Naive thymus-derived CD8-positive, alpha-beta T cell (primary cell): ENCODE measurements around the gene MED15. TPM values are rescaled to one million over a fixed set of nuclear protein-coding genes. Genes with fewer than 3 reads are reported as not detected.
A peak's percentile ranks its signal among the peaks of the same experiment; 100 is the strongest.

Experiments used
- ATAC-seq, 2 donors: fragments of 150-1000 bp; cut with Tn5 transposase in 1 of 2; sonication (Bioruptor Pico), chemical (Tn5 transposase) in 1 of 2; 1 replicate in 1 of 2; 2 replicates in 1 of 2; pipeline ENCODE4 v1.10.0; 2021; ENCODE audit warnings: mild to moderate bottlenecking in 2 of 2, moderate library complexity in 2 of 2
- POLR2A ChIA-PET: fragments of 350-600 bp; sonication (Branson Sonifier 250); formaldehyde crosslinking; loops from one replicate; lab custom pipeline; 2021; ENCODE audit warnings: antibody characterized with exemption; lab: Charles Lee
- DNase-seq, 10 donors: peaks; one replicate each; pipeline versions ENCODE4 v3.0.0 to v3.0.0-alpha.2; 2020 to 2022
- H3K27ac Mint-ChIP-seq, 10 donors: one replicate each; pipeline ENCODE4 v1.8.0; 2020 to 2022; ENCODE audit warnings: mild to moderate bottlenecking in 10 of 10, mixed read lengths in 10 of 10, moderate library complexity in 4 of 10, inconsistent platforms in 1 of 10
- H3K27me3 Mint-ChIP-seq, 5 donors: one replicate each; pipeline ENCODE4 v1.8.0; 2021 to 2022; ENCODE audit warnings: mixed read lengths in 5 of 5
- H3K36me3 Mint-ChIP-seq, 3 donors: one replicate each; pipeline ENCODE4 v1.8.0; 2020 to 2022; ENCODE audit warnings: mixed read lengths in 3 of 3, mild to moderate bottlenecking in 2 of 3, inconsistent platforms in 1 of 3
- H3K4me1 Mint-ChIP-seq, 4 donors: one replicate each; pipeline ENCODE4 v1.8.0; 2021 to 2022; ENCODE audit warnings: mixed read lengths in 4 of 4
- H3K4me3 Mint-ChIP-seq, 10 donors: one replicate each; pipeline ENCODE4 v1.8.0; 2020 to 2022; ENCODE audit warnings: mild to moderate bottlenecking in 10 of 10, mixed read lengths in 10 of 10, moderate library complexity in 6 of 10, inconsistent platforms in 1 of 10
- H3K9me3 Mint-ChIP-seq, 9 donors: one replicate each; pipeline ENCODE4 v1.8.0; 2020 to 2022; ENCODE audit warnings: mixed read lengths in 9 of 9, mild to moderate bottlenecking in 3 of 9, inconsistent platforms in 1 of 9, moderate library complexity in 1 of 9
- polyA plus RNA-seq, 3 donors: library from polyadenylated mRNA; unstranded; fragments of 300-500 nt; fragmentation: Illumina TruSeq; gene quantifications; one replicate each; pipeline ENCODE4 v1.2.3, GENCODE V29; 2021
- total RNA-seq, 8 experiments: library from RNA in 2 of 8; stranded (reverse) in 2 of 8; gene quantifications; one replicate each; pipeline ENCODE4 v1.2.3 and lab custom pipeline; 2021 to 2026

Gene MED15
- total and polyA plus RNA-seq, 5 experiments from 2014 or later = 25.4 to 327 (median 85.2) TPM

- Mint-ChIP-seq H3K4me3 (no peak overlapping the region), H3K27me3 (no peaks in the 10 kb centered on the region), H3K9me3 (peaks cover 5 to 15% (median 10%) of the 10 kb centered on the region in 9 donors), H3K4me1 (peaks cover 32 to 82% (median 80%) of the 10 kb centered on the region in 4 donors), H3K36me3 (peaks cover 16 to 78% (median 47%) of the 10 kb centered on the region in 3 donors), H3K27ac (peak overlapping the region in 9 of 10 donors; percentile 2 to 99 (median 83))
- POLR2A ChIA-PET = interaction anchor here (0.7 to 18.4 kb wide), 5 partner anchors 4 to 97 kb away, joined by 3 to 796 read pairs (median 4); no protein-coding TSS in a partner anchor
- DNase-seq (no peak), ATAC-seq (no peak)
Observed at GRCh38 chr22:20560716-20561115, 53.3 kb downstream of the MED15 start.

- H3K27ac Mint-ChIP-seq = peak overlapping the region; percentile 24 to 99 (median 78)
- H3K9me3 Mint-ChIP-seq = peaks cover 5 to 15% (median 10%) of the 10 kb centered on the region in 9 donors
- H3K27me3 Mint-ChIP-seq = no peaks in the 10 kb centered on the region
- peaks cover 34 to 82% (median 80%) of the 10 kb centered on the region in 4 donors for H3K4me1 Mint-ChIP-seq
- no peak overlapping the region for H3K4me3 Mint-ChIP-seq
- POLR2A ChIA-PET = interaction anchor here (0.7 to 16.8 kb wide), 2 partner anchors 10 to 63 kb away, joined by 3 to 796 read pairs; no protein-coding TSS in a partner anchor
- DNase-seq (no peak), ATAC-seq (no peak)
- H3K36me3 Mint-ChIP-seq = peaks cover 16 to 74% (median 47%) of the 10 kb centered on the region in 3 donors
Observed at GRCh38 chr22:20561882-20562281, 54.5 kb downstream of the MED15 start.

GRCh38 chr22:20562607-20563465 lies 55.4 kb downstream of the MED15 start:
- H3K27ac Mint-ChIP-seq = peak overlapping the region in 9 of 10 donors; percentile 24 to 99 (median 90)

GRCh38 chr22:20563466-20563906 lies 56.1 kb downstream of the MED15 start:
- Mint-ChIP-seq H3K27me3 (no peaks in the 10 kb centered on the region), H3K9me3 (peaks cover 5 to 12% (median 8%) of the 10 kb centered on the region in 9 donors), H3K27ac (peak overlapping the region in 9 of 10 donors; percentile 24 to 99 (median 90)), H3K4me3 (peak overlapping the region in 5 of 10 donors; percentile 1 to 72 (median 16)), H3K36me3 (peaks cover 10 to 72% (median 39%) of the 10 kb centered on the region in 3 donors), H3K4me1 (peaks cover 35 to 82% (median 80%) of the 10 kb centered on the region in 4 donors)
- DNase-seq (no peak), ATAC-seq (no peak)
- POLR2A ChIA-PET = interaction anchor here (0.8 to 16.8 kb wide), 7 partner anchors 10 to 140 kb away, joined by 3 to 796 read pairs (median 3); partner anchors contain the start of genes KLHL22 and MED15

More at GRCh38 chr22:20562607-20563465, 55.4 kb downstream of the MED15 start:
- Mint-ChIP-seq H3K9me3 (peaks cover 5 to 15% (median 9%) of the 10 kb centered on the region in 9 donors), H3K4me3 (peak overlapping the region in 1 of 10 donors; percentile 7), H3K4me1 (peaks cover 37 to 82% (median 80%) of the 10 kb centered on the region in 4 donors), H3K27me3 (no peaks in the 10 kb centered on the region), H3K36me3 (peaks cover 11 to 74% (median 38%) of the 10 kb centered on the region in 3 donors)
- no peak for DNase-seq
- ATAC-seq = no peak
- POLR2A ChIA-PET = interaction anchor here (0.5 to 16.8 kb wide), 7 partner anchors 10 to 101 kb away, joined by 3 to 796 read pairs (median 3); partner anchors contain the start of gene MED15

GRCh38 chr22:20563941-20564371 lies 56.5 kb downstream of the MED15 start:
- Mint-ChIP-seq H3K36me3 (peaks cover 6 to 72% (median 37%) of the 10 kb centered on the region in 3 donors), H3K27me3 (no peaks in the 10 kb centered on the region), H3K4me3 (peak overlapping the region; percentile 20 to 84 (median 62)), H3K4me1 (peaks cover 34 to 82% (median 80%) of the 10 kb centered on the region in 4 donors), H3K9me3 (peaks cover under 1 to 7% (median 5%) of the 10 kb centered on the region in 9 donors), H3K27ac (peak overlapping the region; percentile 24 to 99 (median 88))
- no peak for ATAC-seq
- DNase-seq = no peak
- POLR2A ChIA-PET = interaction anchor here (0.8 to 16.8 kb wide), 7 partner anchors 9 to 139 kb away, joined by 3 to 796 read pairs (median 3); partner anchors contain the start of genes KLHL22 and MED15

GRCh38 chr22:20565079-20565734 lies 57.8 kb downstream of the MED15 start:
- H3K27me3 Mint-ChIP-seq = no peaks in the 10 kb centered on the region
- POLR2A ChIA-PET = interaction anchor here (0.7 to 16.8 kb wide), 11 partner anchors 11 to 138 kb away, joined by 3 to 796 read pairs (median 11); partner anchors contain the start of gene MED15
- no peaks in the 10 kb centered on the region for H3K9me3 Mint-ChIP-seq
- ATAC-seq = no peak
- H3K36me3 Mint-ChIP-seq = peaks cover 0 to 70% (median 29%) of the 10 kb centered on the region in 3 donors
- peaks cover 38 to 88% (median 83%) of the 10 kb centered on the region in 4 donors for H3K4me1 Mint-ChIP-seq
- DNase-seq = no peak
- peak overlapping the region in 9 of 10 donors; percentile 79 to 99 (median 92) for H3K27ac Mint-ChIP-seq
- peak overlapping the region in 9 of 10 donors; percentile 25 to 87 (median 45) for H3K4me3 Mint-ChIP-seq

- Mint-ChIP-seq H3K36me3 (peaks cover 0 to 73% (median 27%) of the 10 kb centered on the region in 3 donors), H3K4me1 (peaks cover 38 to 90% (median 86%) of the 10 kb centered on the region in 4 donors), H3K4me3 (peak overlapping the region in 9 of 10 donors; percentile 64 to 91 (median 80)), H3K9me3 (no peaks in the 10 kb centered on the region), H3K27ac (peak overlapping the region; percentile 87 to 99 (median 97)), H3K27me3 (no peaks in the 10 kb centered on the region)
- POLR2A ChIA-PET = interaction anchor here (0.6 to 16.8 kb wide), 17 partner anchors 11 to 1076 kb away, joined by 3 to 796 read pairs (median 6); partner anchors contain the start of genes KLHL22, MED15 and SDF2L1
- no peak for DNase-seq
- no peak for ATAC-seq
Observed at GRCh38 chr22:20565761-20566160, 58.4 kb downstream of the MED15 start.

GRCh38 chr22:20566420-20567260 lies 59.2 kb downstream of the MED15 start:
- POLR2A ChIA-PET = interaction anchor here (0.6 to 16.8 kb wide), 18 partner anchors 10 to 1075 kb away, joined by 3 to 796 read pairs (median 6); partner anchors contain the start of genes KLHL22, MED15 and SDF2L1
- Mint-ChIP-seq H3K27me3 (no peaks in the 10 kb centered on the region), H3K27ac (peak overlapping the region; percentile 87 to 99 (median 97)), H3K4me1 (peaks cover 44 to 95% (median 91%) of the 10 kb centered on the region in 4 donors), H3K4me3 (peak overlapping the region; percentile 64 to 91 (median 82)), H3K36me3 (peaks cover 0 to 77% (median 30%) of the 10 kb centered on the region in 3 donors), H3K9me3 (no peaks in the 10 kb centered on the region)
- DNase-seq = peak; percentile 44 to 94 (median 84)
- peak; percentile 69 to 74 for ATAC-seq

GRCh38 chr22:20567371-20567847 lies 60.0 kb downstream of the MED15 start:
- POLR2A ChIA-PET = interaction anchor here (0.7 to 16.8 kb wide), 14 partner anchors 9 to 440 kb away, joined by 3 to 796 read pairs (median 11); partner anchors contain the start of genes KLHL22 and MED15
- Mint-ChIP-seq H3K27ac (peak overlapping the region; percentile 87 to 99 (median 97)), H3K4me3 (peak overlapping the region; percentile 64 to 91 (median 82)), H3K36me3 (peaks cover 0 to 80% (median 33%) of the 10 kb centered on the region in 3 donors), H3K9me3 (no peaks in the 10 kb centered on the region), H3K27me3 (no peaks in the 10 kb centered on the region), H3K4me1 (peaks cover 47 to 97% (median 93%) of the 10 kb centered on the region in 4 donors)
- ATAC-seq (peak in 1 of 2 donors; percentile 6), DNase-seq (no peak)

GRCh38 chr22:20567993-20568417 lies 60.6 kb downstream of the MED15 start:
- no peaks in the 10 kb centered on the region for H3K27me3 Mint-ChIP-seq
- peak overlapping the region; percentile 92 to 99 (median 97) for H3K27ac Mint-ChIP-seq
- POLR2A ChIA-PET = interaction anchor here (0.6 to 16.8 kb wide), 12 partner anchors 9 to 135 kb away, joined by 3 to 796 read pairs (median 15); partner anchors contain the start of genes KLHL22 and MED15
- no peak for ATAC-seq
- peaks cover 0 to 80% (median 36%) of the 10 kb centered on the region in 3 donors for H3K36me3 Mint-ChIP-seq
- H3K4me1 Mint-ChIP-seq = peaks cover 47 to 93% (median 92%) of the 10 kb centered on the region in 4 donors
- H3K4me3 Mint-ChIP-seq = peak overlapping the region in 9 of 10 donors; percentile 72 to 91 (median 84)
- no peaks in the 10 kb centered on the region for H3K9me3 Mint-ChIP-seq
- no peak for DNase-seq
